ENCODE measurements around the gene CNFN. TPM values are rescaled to one million over a fixed set of nuclear protein-coding genes. Genes with fewer than 3 reads are reported as not detected.

CNFN gene
- total and polyA plus RNA-seq, 10 of the 15 experiments (the other 5 are each of a cell fraction or from before 2014, with no cell fraction given): 0.60 TPM; not detected in 9

- intact Hi-C loops (cut with micrococcal nuclease; ENCODE audit: unreplicated experiment) (no loop called here), in situ Hi-C loops (cut with MboI) (no loop called here)
- SMC1A ChIA-PET (ENCODE audit: uncharacterized antibody, unreplicated experiment): no interaction called here
- Histone ChIP-seq H3K4me1 (ENCODE audit: control insufficient read depth, insufficient read depth, low read length) (no peaks in the 10 kb centered on the region), H3K4me2 (ENCODE audit: control insufficient read depth, insufficient read depth) (no peak overlapping the region), H3K9me3 (replicated peaks; ENCODE audit: control insufficient read depth, insufficient read depth, low read length) (no peaks in the 10 kb centered on the region), H3K9ac (ENCODE audit: control insufficient read depth, insufficient read depth, low read length) (no peak overlapping the region), H2AFZ (ENCODE audit: control insufficient read depth, low read depth, low read length) (no peak overlapping the region), H4K20me1 (ENCODE audit: control insufficient read depth, insufficient read depth) (no peaks in the 10 kb centered on the region), H3K27ac (ENCODE audit: control insufficient read depth, insufficient read depth) (no peak overlapping the region), H3K36me3 (ENCODE audit: control insufficient read depth in 2 of 2, insufficient read depth in 2 of 2, low read length in 1 of 2) (no peaks in the 10 kb centered on the region; a peak in 2 of 4 replicates), H3K27me3 (replicated peaks in 1 of 2; ENCODE audit: control insufficient read depth in 2 of 2, insufficient read depth in 2 of 2, low read length in 1 of 2) (no peaks in the 10 kb centered on the region), H3K79me2 (ENCODE audit: control insufficient read depth, insufficient read depth, low read length) (no peaks in the 10 kb centered on the region), H3K4me3 (no peak overlapping the region)
- FAIRE-seq (no peak), DNase-seq (ENCODE audit: low read depth, low spot score) (no peak), ATAC-seq (no peak)
- TF ChIP-seq ZNF274 (IDR thresholded peaks at IDR 0.05; ENCODE audit: insufficient read depth, insufficient read length): no peak
- no peak for TF ChIP-seq NKRF (conservative IDR thresholded peaks at IDR 0.05)
- no peak for TF ChIP-seq ZNF592 (IDR thresholded peaks at IDR 0.05)
- POLR2A ChIA-PET: no interaction called here
- CTCF ChIA-PET: no interaction called here
- no TSS peak for BruUV-seq (replicated peaks)
- RAD21 ChIA-PET (ENCODE audit: unreplicated experiment): no interaction called here
- 95% methylated on average over 14 of the region's 14 CpGs for WGBS (ENCODE audit: insufficient coverage, insufficient replicate concordance, low lambda C conversion rate, missing lambda C conversion rate)
Measured at GRCh38 chr19:42348211-42348610, 41.9 kb downstream of the CNFN start.

Measured in GM12878 (cell line).